GM15510 (cell line): ENCODE measurements around the gene SLC4A5.

ENCODE experiments used
- POLR2A ChIP-seq: IDR thresholded peaks from 3 replicates; pipeline ENCODE4 v1.6.1; 2011; ENCODE audit warnings: borderline replicate concordance; ENCODE audit not compliant: insufficient read length; ENCODE audit errors: extremely low read depth

Gene SLC4A5

DNA sequence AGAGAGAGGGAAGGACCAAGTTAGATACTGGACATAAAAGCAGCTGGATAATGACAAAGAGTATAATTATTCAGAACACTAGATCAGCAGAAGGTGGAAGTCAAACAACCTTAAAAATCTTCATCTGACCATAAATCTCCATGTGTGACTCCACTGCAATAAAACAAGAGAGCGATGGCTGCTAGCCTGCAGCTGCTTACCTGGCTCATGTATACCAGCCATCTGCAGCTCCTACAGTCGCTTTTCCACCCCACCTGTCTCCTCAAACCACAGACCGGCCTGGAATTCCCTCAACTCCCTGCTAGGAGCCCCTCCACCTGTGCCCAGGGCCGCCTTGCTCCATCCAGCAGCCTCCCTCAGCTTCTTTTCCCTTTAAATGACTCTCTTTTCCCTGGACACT is 64.5 kb downstream of the SLC4A5 start:
- no peak for TF ChIP-seq POLR2A

DNA sequence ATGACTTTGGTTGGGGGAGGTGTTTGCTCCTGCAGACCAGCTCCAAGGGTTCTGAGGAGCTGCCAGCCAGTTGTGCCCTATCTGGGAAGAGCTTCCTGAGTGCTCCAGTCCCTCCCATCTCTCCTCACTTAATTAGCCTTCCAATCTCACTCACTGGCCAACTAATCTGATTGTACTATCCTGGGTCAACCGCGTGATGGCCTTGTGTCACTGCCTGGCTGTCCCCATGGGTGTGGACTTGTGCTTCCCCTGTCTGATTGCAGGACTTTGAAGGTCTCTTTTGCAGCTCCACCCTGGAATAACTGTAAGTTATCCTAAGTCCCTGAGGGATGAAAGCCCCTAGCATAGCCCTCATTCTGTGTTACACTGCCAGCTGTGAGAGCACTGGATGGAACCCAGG is 65.0 kb downstream of the SLC4A5 start:
- no peak for TF ChIP-seq POLR2A

DNA sequence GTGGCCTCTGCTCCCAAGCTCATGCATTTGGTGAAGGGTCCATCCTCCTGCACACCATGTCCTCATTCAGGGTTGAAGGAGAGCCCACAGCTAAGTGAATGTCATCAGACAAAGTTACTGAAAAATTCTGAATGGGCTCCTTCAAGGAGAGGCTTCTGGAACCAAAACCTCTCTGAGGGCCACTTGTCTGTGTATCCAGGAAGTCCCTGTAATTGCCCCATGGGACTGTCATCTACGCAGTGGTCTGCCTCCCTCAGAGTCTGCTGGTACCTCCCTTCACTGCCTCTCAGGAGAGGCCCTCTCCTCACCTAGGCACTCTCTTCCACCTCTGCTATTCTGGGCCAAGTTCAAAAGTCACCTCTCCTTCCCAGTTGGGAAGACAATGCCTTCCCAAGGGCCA is 68.0 kb downstream of the SLC4A5 start:
- no peak for TF ChIP-seq POLR2A

GRCh38 chr2:74269667-74270066 is 73.5 kb downstream of the SLC4A5 start:
- no peak for TF ChIP-seq POLR2A

DNA sequence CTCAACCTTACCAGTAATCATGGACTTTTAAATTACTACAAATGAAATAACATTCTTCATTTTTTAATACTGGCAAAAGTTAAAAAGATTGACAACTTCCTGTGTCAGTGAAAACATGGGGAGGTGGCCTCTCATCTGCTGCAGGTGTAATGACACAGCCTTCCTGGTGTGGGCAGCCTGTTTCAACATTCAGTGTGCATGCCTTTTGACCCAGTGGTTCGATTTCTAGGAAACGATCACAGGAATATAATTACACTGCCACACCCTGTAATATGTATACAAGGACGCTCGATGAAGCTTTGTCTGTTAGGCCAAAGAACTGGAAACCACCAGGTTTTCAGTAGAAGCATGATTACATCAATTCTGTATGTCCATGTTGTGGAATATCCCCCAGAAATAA is 76.1 kb downstream of the SLC4A5 start:
- TF ChIP-seq POLR2A, result no peak

GRCh38 chr2:74264281-74264680 is 78.9 kb downstream of the SLC4A5 start:
- TF ChIP-seq POLR2A, result no peak

DNA sequence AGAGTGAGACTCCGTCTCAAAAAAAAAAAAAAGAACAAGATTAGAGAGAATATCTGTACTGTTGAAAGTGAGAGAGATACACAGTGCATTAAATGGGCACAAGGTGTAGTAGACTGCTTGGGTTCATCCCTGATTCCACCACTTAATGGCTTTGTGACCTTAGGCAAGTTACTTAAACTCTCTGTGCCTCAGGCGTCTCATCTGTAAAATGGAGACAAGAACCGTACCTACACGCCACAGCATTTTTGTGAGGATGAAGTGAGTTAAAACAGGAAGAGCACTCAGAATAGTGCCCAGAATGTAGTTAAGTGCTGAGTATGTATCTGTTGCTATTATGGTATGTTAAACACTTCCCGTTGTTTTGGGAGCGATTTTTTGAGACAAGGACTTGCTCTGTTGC is 80.5 kb downstream of the SLC4A5 start:
- no peak for TF ChIP-seq POLR2A

DNA sequence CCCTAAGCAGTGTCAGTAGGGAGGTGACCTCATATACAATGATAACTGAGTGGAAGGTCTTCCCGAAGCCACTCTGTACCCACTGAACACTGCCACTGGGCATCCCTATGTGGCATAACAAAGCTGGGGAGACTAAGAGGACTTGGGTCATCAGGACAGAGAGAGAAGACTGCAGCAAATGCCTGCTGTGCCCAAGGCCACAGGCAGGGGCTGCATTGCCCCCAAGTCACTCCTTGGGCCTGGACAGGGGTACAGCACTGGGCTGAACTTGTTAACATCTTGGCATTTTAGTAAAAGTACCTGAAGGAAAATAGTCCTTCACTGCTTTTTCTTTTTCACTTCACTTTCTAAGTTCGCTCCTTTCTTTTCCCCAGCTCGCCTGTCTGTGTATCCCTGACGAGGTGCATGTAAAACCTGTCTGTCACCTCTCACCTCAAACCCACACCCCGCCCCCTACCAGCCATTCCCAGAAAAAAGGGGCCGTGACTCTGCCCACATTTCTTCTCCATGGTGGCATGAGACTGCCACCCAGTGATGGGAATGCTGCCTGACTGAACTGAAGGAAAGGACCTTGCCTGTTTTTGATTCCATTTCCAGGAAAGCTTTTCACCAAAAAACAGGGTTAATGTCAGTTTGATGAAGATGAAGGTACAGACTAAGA is 81.9 kb downstream of the SLC4A5 start:
- TF ChIP-seq POLR2A, result no peak

DNA sequence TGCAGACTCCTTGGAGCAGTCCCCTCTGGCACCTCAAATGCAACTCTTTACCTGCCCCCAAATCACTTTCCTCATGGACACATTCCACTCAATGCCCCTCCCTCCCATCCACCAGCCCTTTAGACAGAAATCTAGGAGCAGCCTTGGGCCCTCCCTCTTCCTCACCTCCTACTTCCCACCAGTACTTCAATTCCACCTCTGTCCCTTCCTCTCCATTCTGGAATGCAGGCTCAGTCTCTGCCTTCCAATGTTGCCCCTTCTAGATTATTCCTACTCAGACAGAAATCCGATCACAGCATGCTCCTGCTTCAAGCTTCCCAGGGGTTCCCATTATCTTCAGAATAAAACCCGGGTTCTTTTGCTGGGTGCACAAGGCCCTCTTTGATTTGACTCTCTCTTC is 82.7 kb downstream of the SLC4A5 start:
- no peak for TF ChIP-seq POLR2A

- TF ChIP-seq POLR2A, result no peak
Observed at GRCh38 chr2:74259733-74260132, 83.5 kb downstream of the SLC4A5 start.

DNA sequence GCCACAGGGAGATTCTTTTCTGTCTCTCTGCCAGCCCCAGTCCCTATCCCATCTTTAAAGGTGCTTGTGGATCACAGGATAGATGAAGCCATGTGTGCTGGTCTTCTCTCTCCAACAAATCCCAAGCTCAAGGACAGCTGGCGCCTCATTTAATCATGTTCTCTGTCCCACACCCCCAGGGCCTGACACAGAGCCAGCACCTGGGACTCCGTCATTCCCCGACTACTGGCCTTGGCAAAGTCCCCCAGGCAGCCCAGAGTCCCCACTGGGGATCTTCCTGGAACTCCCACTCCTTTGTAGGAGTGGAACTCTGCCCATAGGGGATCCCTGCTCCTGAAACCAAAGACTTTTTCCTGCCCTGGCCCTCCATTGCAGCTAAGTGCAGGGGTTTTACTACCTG is 84.0 kb downstream of the SLC4A5 start:
- TF ChIP-seq POLR2A, result no peak

GRCh38 chr2:74255660-74256213 is 87.5 kb downstream of the SLC4A5 start:
- no peak for TF ChIP-seq POLR2A

DNA sequence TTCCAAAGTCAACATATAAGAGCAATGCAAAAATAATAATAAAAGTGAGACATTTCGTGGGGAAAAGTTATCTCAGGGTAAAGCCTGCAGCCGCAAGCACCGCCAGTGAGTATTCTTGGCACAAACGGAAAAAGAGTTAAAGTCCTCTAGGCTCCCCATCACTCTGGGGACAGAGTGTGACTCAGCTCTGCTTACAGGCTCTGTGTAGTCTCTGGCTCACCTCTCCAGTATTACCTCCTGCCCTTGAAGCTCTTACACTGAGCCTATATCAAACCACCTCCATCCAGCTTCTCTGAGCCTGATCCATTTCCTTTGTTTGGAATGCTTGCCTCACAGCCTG is 89.3 kb downstream of the SLC4A5 start:
- no peak for TF ChIP-seq POLR2A

GRCh38 chr2:74253306-74253970 is 89.8 kb downstream of the SLC4A5 start:
- TF ChIP-seq POLR2A, result no peak

GRCh38 chr2:74252862-74253261 is 90.4 kb downstream of the SLC4A5 start:
- no peak for TF ChIP-seq POLR2A

DNA sequence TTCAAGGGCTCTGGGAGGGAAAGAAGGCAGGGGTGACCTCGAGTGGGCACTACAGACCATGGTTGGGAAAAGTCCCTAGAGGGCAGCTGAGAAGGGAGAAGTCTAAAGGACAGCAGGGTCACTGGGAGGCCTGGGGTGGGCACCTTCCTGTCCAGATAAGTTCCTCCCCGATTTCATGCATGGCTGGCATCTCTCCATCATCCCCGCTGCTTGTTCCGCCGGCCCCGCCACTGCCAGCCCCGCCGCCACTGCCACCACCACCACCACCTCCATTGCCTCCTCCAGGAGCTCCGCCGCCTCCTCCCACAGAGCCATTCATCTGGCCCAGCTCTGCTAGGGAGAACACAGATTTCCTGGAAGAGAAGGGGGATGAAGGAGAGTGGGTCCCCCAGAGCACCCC is 91.2 kb downstream of the SLC4A5 start:
- no peak for TF ChIP-seq POLR2A
